Measurements from ENCODE around the gene PCED1B.
"Not testable (repeated sequence)": the region's sequence is repeated elsewhere in the genome, so short reads cannot be mapped to it uniquely, and the experiment has no call there.

Gene PCED1B

GRCh38 chr12:47206450-47207339 is 127.3 kb downstream of the PCED1B start:
- no peak for DNase-seq (ENCODE audit: low read depth in 2 of 2)

DNA sequence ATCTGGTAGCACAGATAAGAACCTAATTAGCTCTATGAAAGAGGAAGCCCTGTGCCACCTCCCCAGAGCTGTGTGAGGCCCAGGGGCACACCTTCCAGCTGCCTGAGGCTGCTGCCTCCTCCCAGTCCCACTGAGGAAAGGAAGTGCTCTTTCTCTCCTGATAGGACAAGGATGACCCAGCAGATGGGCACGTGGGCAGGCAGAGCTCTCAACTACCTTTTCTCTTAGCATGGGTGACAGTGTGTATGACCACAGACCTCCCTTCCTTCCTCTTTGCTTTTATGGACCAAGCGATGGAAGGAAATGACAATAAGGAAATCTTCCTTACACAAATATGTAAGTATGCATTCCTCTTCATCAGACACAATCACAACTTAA is 127.9 kb downstream of the PCED1B start:
- no peak for DNase-seq (ENCODE audit: low read depth in 2 of 2)

GRCh38 chr12:47207829-47208248 is 128.4 kb downstream of the PCED1B start:
- DNase-seq (ENCODE audit: low read depth in 2 of 2), result no peak

GRCh38 chr12:47209014-47209413 is 129.6 kb downstream of the PCED1B start:
- no peak for DNase-seq (ENCODE audit: low read depth in 2 of 2)

DNA sequence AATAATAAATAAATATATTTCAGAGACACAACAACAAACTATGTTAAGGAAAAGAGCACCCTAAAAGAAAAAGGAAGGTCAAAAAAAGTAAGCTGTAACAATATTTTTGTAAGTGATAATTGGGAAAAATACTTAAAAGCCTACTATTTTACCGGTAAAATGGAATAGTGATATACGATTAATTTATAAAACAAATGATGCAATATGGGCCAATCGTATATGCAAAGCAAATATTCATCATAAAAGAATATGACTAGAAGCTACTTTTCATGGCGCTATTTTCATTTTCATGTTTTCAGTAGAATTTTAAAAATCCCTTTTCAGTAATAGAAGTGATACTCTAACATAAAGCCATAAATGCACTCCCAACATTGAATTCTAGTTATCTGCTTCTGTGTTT is 131.4 kb downstream of the PCED1B start:
- DNase-seq (ENCODE audit: low read depth in 2 of 2), result no peak

DNA sequence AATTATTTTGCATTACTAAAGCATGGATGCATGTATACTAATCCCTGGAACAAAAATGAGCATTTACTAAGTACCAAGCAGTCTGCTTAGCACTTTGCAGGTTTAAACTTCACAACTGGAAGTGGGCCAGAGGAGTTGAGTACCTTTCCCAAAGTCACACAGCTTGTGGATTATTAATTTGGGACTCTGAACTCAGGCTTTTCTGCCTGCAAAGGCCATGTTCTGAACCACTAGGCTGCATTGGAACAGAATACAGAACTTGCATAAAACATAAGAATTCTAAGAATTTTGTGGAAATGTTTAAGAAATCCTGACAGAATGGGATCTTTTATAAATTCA is 133.2 kb downstream of the PCED1B start:
- no peak for DNase-seq (ENCODE audit: low read depth in 2 of 2)

- DNase-seq (ENCODE audit: low read depth in 2 of 2), result no peak
Observed at GRCh38 chr12:47213396-47213795, 134.0 kb downstream of the PCED1B start.

- DNase-seq (ENCODE audit: low read depth in 2 of 2), result no peak
Observed at GRCh38 chr12:47214001-47214619, 134.7 kb downstream of the PCED1B start.

DNA sequence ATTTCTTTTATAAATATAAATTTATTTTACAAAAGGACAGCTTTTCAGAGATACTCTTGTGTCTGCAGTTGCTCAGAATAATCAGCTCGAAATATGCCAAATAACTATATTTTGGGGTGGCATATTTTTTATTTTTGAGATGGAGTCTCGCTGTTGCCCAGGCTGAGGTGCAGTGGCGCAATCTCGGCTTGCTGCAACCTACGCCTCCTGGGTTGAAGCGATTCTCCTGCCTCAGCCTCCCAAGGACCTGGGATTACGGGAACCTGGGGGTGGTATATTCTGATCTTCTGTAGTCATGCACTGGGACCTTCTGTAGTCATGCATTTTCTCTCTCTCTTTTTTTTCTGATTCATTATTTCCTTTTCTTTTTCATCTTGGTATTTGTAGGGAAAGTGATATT is 135.3 kb downstream of the PCED1B start:
- DNase-seq (ENCODE audit: low read depth in 2 of 2), result no peak

DNA sequence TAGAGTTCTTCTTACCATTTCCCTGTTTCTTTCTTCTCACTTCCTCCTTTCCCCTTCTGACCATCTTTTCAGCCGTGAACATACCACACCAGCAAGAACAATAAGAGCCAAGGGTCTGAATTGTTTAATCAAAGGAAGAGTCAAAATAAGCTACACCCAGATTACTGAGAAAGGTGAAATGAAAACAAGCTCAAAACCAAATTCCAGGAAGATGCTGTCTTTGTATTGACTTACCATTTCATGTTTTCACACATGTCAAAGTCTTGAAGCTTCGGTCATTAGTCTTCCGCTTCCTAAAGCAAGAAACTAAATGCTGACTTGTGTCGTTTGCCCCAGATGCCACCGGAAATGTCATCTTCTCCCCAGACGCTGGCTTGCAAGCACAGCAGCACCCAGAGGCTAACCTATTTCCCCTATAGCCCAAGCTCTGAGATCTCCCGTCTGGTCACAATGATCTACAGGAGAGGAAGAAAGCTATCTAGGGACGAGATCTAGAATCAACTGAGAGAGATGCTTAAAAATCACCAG is 136.8 kb downstream of the PCED1B start:
- no peak for DNase-seq (ENCODE audit: low read depth in 2 of 2)

- not testable (repeated sequence) for DNase-seq (ENCODE audit: low read depth in 2 of 2)
Observed at GRCh38 chr12:47217595-47217869, 138.1 kb downstream of the PCED1B start.

DNA sequence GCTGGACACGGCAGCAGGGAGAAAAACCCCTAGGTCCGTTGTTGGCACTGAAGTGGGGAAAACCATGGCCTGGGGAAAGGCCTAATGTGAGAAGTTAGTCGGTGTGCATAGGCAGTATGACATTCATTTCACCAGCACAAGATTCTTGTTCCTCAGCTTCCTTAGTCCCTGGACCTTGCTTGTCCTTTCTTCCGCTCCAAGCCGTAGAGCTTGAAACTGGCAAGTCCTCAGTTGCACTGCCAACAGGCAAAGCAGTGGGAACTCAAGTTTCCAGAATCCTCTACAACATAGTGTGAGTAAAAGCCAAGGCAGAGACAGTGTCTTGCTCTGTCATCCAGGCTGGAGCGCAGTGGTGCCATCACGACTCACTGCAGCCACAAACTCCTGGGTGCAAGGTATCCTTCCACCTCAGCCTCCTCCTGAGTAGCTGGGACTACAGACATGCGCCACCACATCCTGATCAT is 138.8 kb downstream of the PCED1B start:
- DNase-seq (ENCODE audit: low read depth in 2 of 2), result no peak

DNA sequence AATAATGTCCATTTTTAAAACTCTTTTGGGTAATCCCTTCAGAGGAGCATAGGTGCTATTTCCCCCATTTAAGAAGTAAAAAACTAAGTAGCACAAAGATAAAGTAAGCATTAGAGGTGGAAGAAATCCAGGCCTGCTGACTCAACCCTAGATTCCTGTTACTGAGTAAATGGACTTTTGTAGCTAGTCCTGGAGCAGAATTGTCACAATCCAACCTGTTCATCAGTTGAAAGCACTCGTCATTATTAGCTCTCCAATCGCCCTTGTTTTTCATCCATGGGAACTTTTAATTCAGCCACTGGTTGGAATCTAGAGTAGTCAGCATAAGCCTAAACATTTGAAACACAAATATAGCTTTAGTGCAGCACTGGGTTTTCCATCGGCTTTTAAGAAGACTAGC is 139.8 kb downstream of the PCED1B start:
- DNase-seq (ENCODE audit: low read depth in 2 of 2), result no peak

GRCh38 chr12:47221256-47222023 is 142.0 kb downstream of the PCED1B start:
- no peak for DNase-seq (ENCODE audit: low read depth in 2 of 2)

GRCh38 chr12:47222520-47223030 is 143.2 kb downstream of the PCED1B start:
- DNase-seq (ENCODE audit: low read depth in 2 of 2), result no peak

DNA sequence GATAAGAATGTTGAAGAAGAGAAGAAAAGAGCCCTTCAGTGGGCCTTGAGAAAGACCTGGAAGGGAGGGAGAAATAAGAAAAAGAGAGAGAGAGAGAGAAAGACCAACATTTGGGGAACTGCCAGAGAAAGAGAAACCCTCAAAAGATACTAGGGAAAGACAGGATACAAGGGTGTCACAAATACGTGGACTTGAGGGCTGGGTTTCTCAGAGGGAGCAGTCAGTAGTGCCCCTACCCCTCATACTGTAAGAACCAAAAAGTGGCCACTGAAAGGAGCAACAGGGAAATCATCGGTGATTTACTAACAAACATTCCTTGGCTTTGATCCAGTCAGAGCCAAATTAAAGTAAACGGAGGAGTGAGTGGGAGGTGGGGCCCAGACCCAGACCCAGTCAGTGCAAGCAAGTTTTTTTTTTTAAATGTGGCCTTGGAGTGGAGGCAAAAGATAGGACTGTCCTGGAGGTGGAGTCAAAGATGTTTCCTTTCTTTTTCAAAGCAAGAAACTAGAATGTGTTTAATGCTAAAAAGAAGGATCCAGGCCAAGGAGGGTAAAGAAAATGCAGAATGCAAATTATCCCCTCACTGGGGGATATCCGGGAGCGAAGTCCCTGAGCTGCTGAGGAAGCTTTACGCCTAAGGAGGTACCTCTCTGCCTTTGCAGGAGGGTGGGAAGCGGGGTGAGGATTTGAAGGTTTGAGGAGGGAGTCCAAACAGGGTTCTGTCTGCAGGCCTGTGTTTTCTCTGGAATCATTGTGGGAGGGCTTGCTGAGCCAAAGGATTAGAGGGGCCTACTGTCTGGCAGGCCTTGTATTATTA is 143.8 kb downstream of the PCED1B start:
- DNase-seq (ENCODE audit: low read depth in 2 of 2), result no peak

DNA sequence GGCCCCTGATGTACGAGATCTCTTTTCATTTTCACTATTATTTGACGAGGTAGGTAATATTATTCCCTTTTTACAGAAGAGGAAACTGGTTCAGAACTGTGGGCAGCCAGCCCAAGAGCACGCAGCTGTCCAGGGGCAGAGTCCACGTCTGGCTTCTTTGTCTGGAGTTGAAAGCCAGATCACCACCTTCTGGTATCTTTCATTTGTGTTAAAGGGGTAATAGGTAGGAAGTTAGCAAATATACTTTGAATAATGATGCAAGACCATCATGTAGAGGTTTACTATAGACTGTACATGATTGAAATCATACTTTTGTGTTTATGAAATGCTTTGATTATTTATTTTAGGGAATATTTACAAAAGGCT is 144.4 kb downstream of the PCED1B start:
- DNase-seq (ENCODE audit: low read depth in 2 of 2), result no peak

GRCh38 chr12:47224563-47225133 is 145.2 kb downstream of the PCED1B start:
- no peak for DNase-seq (ENCODE audit: low read depth in 2 of 2)

GRCh38 chr12:47225356-47225755 is 145.9 kb downstream of the PCED1B start:
- no peak for DNase-seq (ENCODE audit: low read depth in 2 of 2)

DNA sequence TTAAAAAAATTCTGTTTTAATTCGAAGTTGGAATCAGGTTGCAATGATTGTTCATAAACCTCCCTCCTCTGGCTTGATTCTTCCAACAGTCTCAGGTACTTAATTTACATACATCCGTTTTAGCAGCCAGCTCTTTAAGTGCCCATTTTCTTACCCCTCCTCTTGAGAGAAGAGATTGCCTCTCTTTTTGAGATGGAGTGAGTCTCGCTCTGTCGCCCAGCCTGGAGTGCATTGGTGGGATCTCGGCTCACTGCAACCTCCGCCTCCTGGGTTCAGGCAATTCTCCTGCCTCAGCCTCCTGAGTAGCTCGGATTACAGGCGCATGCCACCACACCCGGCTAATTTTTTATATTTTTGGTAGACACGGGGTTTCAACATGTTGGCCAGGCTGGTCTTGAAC is 146.8 kb downstream of the PCED1B start:
- no peak for DNase-seq (ENCODE audit: low read depth in 2 of 2)

GRCh38 chr12:47228802-47229201 is 149.4 kb downstream of the PCED1B start:
- no peak for DNase-seq (ENCODE audit: low read depth in 2 of 2)

Data from activated CD4-positive, alpha-beta T cell treated with anti-CD3 and anti-CD28 coated beads for 24 hours (primary cell).